Endothelial cell (in vitro differentiated cells): ENCODE data around the gene ZBTB4. TPM values are rescaled to one million over a fixed set of nuclear protein-coding genes. Genes with fewer than 3 reads are reported as not detected.

Experiments used
- DNase-seq: peaks from one replicate; pipeline ENCODE4 v3.0.0; 2021; ENCODE audit warnings: low spot score
- H3K27ac Mint-ChIP-seq: one replicate; pipeline ENCODE4 v1.8.0; 2021; ENCODE audit warnings: mixed read lengths, inconsistent platforms; ENCODE audit not compliant: unreplicated experiment
- H3K27me3 Mint-ChIP-seq: one replicate; pipeline ENCODE4 v1.8.0; 2021; ENCODE audit warnings: mild to moderate bottlenecking, moderate library complexity, mixed read lengths, inconsistent platforms; ENCODE audit not compliant: unreplicated experiment
- H3K36me3 Mint-ChIP-seq: one replicate; pipeline ENCODE4 v1.8.0; 2021; ENCODE audit warnings: mild to moderate bottlenecking, low read depth, mixed read lengths, inconsistent platforms; ENCODE audit not compliant: unreplicated experiment
- H3K4me1 Mint-ChIP-seq: one replicate; pipeline ENCODE4 v1.8.0; 2021; ENCODE audit warnings: mild to moderate bottlenecking, mixed read lengths, inconsistent platforms; ENCODE audit not compliant: unreplicated experiment
- H3K4me3 Mint-ChIP-seq: one replicate; pipeline ENCODE4 v1.8.0; 2021; ENCODE audit warnings: mild to moderate bottlenecking, mixed read lengths, inconsistent platforms; ENCODE audit not compliant: unreplicated experiment
- H3K9me3 Mint-ChIP-seq: one replicate; pipeline ENCODE4 v1.8.0; 2021; ENCODE audit warnings: mixed read lengths, inconsistent platforms; ENCODE audit not compliant: unreplicated experiment
- total RNA-seq: library from RNA; stranded (reverse); fragmentation: NEBNext Ultra II Directional; extraction: Animal tissue kit (Norgen Biotek cat#: 25700); gene quantifications from one replicate; pipeline ENCODE4 v1.2.1, GENCODE V29; 2021; ENCODE audit not compliant: unreplicated experiment
- TF ChIP-seq, protein P1 (sequence below): fragments of 200-600 bp; sonication (generic); IDR thresholded peaks from one replicate; pipeline ENCODE4 v1.5.0; 2021; ENCODE audit warnings: antibody characterized with exemption; ENCODE audit not compliant: unreplicated experiment

The ZBTB4 gene
- total RNA-seq, 1 donor from 2014 or later: 21.5 TPM

DNA sequence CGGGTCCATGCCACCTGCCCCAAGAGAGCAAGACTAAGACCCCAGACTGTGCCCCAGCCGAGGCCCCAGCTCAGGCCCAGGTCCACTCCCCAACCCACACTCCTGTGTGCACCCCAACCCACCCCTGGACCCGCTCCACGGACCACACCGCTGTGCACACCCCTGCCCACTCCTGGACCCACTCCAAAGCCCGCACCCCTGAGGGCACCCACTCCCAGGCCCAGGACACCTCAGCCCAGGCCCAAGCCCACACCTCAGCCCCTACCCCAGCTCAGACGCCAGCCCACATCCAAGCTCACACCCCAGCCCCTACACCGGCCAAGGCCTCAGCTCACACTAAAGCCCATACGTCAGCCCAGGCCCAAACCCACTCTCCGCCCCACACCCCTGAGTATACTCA, 49.7 kb downstream of the ZBTB4 start:
- H3K36me3 Mint-ChIP-seq: no peaks in the 10 kb centered on the region
- no peak overlapping the region for H3K4me3 Mint-ChIP-seq
- H3K27me3 Mint-ChIP-seq: peaks cover 7% of the 10 kb centered on the region

GRCh38 chr17:7428557-7428956, 50.9 kb downstream of the ZBTB4 start, which contains the start of gene SPEM3:
SPEM3 (plus strand) TSS chr17:7428857; CDS start chr17:7428903, 46 bp downstream.
- Mint-ChIP-seq H3K4me3 (no peak within 1 kb of the TSS), H3K27me3 (peaks cover 10% of the 10 kb centered on the region), H3K27ac (no peak within 1 kb of the TSS), H3K9me3 (no peaks in the 10 kb centered on the region), H3K36me3 (no peaks in the 10 kb centered on the region), H3K4me1 (no peaks in the 10 kb centered on the region)
- no peak for DNase-seq
- TF ChIP-seq, protein P1, sequence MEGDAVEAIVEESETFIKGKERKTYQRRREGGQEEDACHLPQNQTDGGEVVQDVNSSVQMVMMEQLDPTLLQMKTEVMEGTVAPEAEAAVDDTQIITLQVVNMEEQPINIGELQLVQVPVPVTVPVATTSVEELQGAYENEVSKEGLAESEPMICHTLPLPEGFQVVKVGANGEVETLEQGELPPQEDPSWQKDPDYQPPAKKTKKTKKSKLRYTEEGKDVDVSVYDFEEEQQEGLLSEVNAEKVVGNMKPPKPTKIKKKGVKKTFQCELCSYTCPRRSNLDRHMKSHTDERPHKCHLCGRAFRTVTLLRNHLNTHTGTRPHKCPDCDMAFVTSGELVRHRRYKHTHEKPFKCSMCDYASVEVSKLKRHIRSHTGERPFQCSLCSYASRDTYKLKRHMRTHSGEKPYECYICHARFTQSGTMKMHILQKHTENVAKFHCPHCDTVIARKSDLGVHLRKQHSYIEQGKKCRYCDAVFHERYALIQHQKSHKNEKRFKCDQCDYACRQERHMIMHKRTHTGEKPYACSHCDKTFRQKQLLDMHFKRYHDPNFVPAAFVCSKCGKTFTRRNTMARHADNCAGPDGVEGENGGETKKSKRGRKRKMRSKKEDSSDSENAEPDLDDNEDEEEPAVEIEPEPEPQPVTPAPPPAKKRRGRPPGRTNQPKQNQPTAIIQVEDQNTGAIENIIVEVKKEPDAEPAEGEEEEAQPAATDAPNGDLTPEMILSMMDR: no peak

More for the DNA sequence above, 49.7 kb downstream of the ZBTB4 start:
- TF ChIP-seq, protein P1: no peak
- Mint-ChIP-seq H3K27ac (no peak overlapping the region), H3K9me3 (no peaks in the 10 kb centered on the region), H3K4me1 (no peaks in the 10 kb centered on the region)
- no peak for DNase-seq

DNA sequence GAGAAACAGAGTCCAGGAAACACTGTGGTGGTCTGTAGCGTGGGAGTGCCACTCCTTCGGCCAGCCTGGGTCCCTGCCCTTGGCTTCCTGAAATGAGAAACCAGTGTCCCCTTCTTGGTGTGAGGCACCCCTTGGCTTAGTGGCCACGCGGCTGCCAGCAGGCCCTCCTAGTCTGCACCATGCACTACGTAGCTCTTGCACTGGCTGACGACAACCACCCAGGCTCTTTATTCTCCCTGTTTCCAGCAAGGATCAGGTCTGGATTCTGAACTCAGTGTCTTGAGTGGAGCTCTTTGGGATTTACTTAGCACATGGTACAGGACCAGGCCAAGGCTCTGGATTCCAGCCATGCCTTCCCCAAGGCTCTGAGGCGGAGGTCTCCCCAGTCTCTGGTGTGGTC, 51.9 kb downstream of the ZBTB4 start:
- Mint-ChIP-seq H3K4me3 (no peak overlapping the region), H3K36me3 (no peaks in the 10 kb centered on the region), H3K27ac (no peak overlapping the region), H3K27me3 (peaks cover 10% of the 10 kb centered on the region), H3K9me3 (no peaks in the 10 kb centered on the region), H3K4me1 (no peaks in the 10 kb centered on the region)
- TF ChIP-seq, protein P1: no peak
- no peak for DNase-seq

DNA sequence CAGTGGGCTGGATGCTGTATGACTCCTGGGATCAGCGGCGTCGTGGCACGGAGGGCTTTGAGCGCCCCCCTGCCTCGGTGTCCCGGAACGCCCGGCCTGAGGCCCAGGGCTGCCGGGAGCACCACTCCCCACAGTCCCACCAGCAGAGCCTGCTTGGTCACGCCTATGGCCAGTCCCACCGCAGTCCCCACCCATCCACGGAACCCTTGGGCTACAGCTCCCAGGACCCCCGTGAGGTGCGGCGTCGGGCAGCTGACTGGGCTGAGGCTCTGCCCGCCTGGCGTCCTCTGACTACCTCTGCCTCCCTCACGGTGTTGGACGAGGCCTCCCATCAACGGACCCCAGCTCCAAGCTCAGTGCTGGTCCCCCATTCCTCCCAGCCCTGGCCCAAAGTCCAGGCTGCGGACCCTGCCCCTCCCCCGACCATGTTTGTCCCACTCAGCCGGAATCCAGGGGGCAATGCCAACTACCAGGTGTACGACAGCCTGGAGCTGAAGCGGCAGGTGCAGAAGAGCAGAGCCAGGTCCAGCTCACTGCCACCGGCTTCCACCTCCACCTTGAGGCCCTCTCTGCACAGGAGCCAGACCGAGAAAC, 52.4 kb downstream of the ZBTB4 start:
- H3K4me1 Mint-ChIP-seq: no peaks in the 10 kb centered on the region
- no peak for DNase-seq
- H3K27me3 Mint-ChIP-seq: peaks cover 10% of the 10 kb centered on the region
- no peaks in the 10 kb centered on the region for H3K9me3 Mint-ChIP-seq
- no peaks in the 10 kb centered on the region for H3K36me3 Mint-ChIP-seq
- no peak overlapping the region for H3K4me3 Mint-ChIP-seq
- TF ChIP-seq, protein P1: no peak
- no peak overlapping the region for H3K27ac Mint-ChIP-seq

DNA sequence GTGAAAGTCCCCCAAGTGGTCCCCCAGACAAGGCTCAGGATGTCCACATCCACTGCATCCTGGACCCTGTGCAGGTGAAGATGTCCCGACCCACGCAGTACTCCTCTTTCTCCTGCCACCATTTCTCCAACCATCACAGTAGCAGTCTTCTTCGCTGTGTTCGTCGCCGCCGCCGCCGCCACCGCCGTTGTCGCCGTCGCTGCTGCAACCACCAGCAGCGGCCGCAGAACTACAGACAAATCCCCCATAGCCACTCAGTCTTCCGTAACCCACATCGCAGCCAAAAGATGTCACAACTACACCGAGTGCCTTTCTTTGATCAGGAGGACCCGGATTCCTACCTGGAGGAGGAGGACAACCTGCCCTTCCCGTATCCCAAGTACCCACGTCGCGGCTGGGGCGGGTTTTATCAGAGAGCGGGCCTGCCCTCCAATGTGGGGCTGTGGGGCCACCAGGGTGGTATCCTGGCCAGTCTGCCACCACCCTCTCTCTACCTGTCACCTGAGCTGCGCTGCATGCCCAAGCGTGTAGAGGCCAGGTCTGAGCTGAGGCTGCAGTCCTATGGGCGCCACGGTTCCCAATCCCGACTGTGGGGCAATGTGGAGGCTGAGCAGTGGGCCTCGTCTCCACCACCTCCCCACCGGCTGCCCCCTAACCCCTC, 53.1 kb downstream of the ZBTB4 start:
- no peaks in the 10 kb centered on the region for H3K4me1 Mint-ChIP-seq
- no peak for DNase-seq
- H3K27ac Mint-ChIP-seq: no peak overlapping the region
- TF ChIP-seq, protein P1: no peak
- no peak overlapping the region for H3K4me3 Mint-ChIP-seq
- no peaks in the 10 kb centered on the region for H3K9me3 Mint-ChIP-seq
- H3K27me3 Mint-ChIP-seq: peaks cover 10% of the 10 kb centered on the region
- no peaks in the 10 kb centered on the region for H3K36me3 Mint-ChIP-seq
